Measurements from ENCODE around the gene RALGAPA1. TPM values are rescaled to one million over a fixed set of nuclear protein-coding genes. Genes with fewer than 3 reads are reported as not detected.

The RALGAPA1 gene
- total RNA-seq, 1 donor from 2014 or later = 57.4 TPM

DNA sequence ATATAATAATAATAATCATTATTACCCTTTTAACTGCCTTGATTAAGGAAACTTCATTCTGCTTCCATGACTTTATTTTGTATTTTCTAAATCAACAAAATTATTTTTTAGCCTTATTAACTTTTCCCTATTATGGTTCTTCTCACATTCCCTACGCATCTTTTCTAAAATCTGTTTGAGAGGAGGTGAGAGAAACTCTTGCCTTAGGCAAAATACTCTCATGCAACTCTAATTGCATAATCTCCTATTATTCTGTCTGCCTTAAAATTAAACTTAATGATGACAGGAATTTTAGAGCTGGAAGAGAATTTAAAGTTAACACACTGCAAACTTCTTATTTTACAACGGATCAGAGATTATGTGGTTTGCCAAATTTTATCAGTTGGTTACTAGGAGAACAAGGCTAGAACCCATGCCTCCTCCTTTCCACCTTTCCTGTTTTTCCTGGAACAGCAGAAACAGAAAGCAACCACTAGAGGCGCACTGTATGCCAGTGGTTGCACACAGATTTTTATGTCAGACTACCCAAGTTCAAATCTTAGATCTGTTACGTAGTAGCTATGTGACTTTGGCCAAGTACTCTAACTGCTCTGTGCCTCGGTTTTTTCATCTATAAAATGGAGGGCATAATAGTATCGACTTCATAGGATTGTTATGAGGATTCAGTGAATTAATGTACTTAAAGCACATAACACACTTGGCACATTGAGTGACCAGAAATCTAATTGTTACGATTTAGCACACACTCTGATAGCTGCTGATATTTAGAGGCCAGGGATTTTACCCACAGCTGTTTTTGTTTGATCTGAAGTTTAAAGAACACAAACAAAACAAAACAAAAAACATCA is 12.7 kb upstream of the RALGAPA1 start:
- TF ChIP-seq, protein P1, sequence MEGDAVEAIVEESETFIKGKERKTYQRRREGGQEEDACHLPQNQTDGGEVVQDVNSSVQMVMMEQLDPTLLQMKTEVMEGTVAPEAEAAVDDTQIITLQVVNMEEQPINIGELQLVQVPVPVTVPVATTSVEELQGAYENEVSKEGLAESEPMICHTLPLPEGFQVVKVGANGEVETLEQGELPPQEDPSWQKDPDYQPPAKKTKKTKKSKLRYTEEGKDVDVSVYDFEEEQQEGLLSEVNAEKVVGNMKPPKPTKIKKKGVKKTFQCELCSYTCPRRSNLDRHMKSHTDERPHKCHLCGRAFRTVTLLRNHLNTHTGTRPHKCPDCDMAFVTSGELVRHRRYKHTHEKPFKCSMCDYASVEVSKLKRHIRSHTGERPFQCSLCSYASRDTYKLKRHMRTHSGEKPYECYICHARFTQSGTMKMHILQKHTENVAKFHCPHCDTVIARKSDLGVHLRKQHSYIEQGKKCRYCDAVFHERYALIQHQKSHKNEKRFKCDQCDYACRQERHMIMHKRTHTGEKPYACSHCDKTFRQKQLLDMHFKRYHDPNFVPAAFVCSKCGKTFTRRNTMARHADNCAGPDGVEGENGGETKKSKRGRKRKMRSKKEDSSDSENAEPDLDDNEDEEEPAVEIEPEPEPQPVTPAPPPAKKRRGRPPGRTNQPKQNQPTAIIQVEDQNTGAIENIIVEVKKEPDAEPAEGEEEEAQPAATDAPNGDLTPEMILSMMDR (IDR thresholded peaks at IDR 0.05) = peak; percentile 77
- no peak for DNase-seq
- Mint-ChIP-seq H3K9me3 (no peaks in the 10 kb centered on the region), H3K27me3 (peaks cover 2% of the 10 kb centered on the region), H3K4me3 (no peak overlapping the region), H3K4me1 (peaks cover 7% of the 10 kb centered on the region), H3K27ac (no peak overlapping the region), H3K36me3 (ENCODE audit: low read depth) (peaks cover 2% of the 10 kb centered on the region)
- ChIA-PET POLR2A (no interaction called here), CTCF (interaction anchor here (0.6 to 2.2 kb wide), 6 partner anchors 9 to 27 kb away, joined by 3 to 12 read pairs (median 4); partner anchors contain the start of gene RALGAPA1)
- no peak for ATAC-seq (ENCODE audit: low read depth)
- intact Hi-C loops (cut with micrococcal nuclease) = loop anchor here (10.0 kb wide), 2 partner anchors 1107 to 1287 kb away; partner anchors contain the start of genes CFL2 and EAPP

DNA sequence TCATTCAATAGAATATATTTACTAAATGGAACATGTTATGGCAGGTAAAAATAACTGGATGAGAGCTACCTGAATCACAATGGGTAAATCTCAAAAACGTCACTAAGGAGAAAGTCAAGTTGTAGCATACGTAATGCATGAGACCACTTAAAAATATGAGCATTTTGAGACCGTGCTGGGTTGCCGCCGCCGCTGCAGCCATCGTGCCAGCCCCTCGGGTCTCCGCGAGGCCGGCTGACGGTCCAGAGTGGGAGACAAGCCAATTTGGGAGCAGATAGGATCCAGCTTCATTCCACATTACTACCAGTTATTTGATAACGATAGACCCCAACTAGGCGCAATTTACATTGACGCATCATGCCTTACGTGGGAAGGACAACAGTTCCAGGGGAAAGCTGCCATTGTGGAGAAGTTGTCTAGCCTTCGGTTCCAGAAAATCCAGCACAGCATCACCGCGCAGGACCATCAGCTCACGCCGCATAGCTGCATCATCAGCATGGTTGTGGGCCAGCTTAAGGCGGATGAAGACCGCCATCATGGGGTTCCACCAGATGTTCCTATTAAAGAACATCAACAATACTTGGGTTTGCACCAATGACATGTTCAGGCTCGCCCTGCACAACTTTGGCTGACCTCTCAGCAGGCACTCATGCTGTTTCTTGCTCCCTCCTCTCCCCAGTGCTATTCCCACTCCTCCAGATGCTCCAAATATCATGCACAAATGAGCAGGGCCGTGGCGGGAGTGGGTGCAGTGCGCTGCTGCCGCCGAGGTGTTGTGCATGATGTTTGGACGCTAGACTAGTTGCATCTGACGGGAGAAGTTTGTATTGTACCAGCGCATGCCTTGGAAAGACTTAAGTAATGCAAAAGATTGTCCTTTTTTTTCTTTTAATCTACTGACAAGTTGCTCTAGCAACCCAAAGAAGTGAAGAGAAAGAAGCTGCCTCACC is 10.8 kb upstream of the RALGAPA1 start:
- H3K4me1 Mint-ChIP-seq = no peaks in the 10 kb centered on the region
- no peaks in the 10 kb centered on the region for H3K36me3 Mint-ChIP-seq (ENCODE audit: low read depth)
- H3K27me3 Mint-ChIP-seq = peaks cover 2% of the 10 kb centered on the region
- POLR2A ChIA-PET = interaction anchor here (0.6 kb wide), 1 partner anchor 525 kb away, joined by 4 read pairs; no protein-coding TSS in a partner anchor
- intact Hi-C loops (cut with micrococcal nuclease) = loop anchor here (5.0 to 10.0 kb wide), 4 partner anchors 133 to 1285 kb away; partner anchors contain the start of genes CFL2 and EAPP
- no peaks in the 10 kb centered on the region for H3K9me3 Mint-ChIP-seq
- CTCF ChIA-PET = interaction anchor here (2.2 kb wide), 1 partner anchor 13 kb away, joined by 12 read pairs; no protein-coding TSS in a partner anchor
- TF ChIP-seq, protein P1 (IDR thresholded peaks at IDR 0.05) = no peak
- no peak for ATAC-seq (ENCODE audit: low read depth)
- no peak for DNase-seq
- H3K27ac Mint-ChIP-seq = no peak overlapping the region
- H3K4me3 Mint-ChIP-seq = no peak overlapping the region

DNA sequence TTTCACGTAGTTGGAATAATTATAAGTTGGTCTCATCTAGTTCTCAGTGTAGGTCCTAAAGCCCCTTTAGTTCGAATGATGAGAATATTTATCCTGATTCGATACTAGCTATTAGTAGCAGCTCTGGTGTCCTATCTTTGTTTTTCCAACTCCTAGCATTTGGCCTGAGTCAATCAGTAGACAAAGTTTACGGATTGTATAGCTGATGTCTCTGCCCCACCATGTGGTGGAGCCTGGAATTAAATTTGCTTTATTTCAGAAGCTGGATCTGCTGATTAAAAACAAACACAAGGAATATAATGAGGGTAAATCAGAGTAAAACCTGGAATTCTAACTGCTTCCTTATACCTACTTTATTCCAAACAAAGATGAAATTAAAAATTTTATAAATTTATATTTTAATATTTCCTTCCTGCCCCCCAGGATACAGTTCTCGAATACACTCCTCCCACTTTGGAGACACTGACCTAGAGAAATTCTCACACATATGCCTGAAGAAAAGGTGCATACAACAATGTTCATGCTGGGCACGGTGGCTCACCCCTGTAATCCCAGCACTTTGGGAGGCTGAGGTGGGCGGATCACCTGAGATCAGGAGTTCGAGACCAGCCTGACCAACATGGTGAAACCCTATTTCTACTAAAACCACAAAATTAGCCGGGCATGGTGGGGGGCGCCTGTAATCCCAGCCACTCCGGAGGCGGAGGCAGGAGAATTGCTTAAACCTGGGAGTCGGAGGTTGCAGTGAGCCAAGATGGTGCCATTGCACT is 9.4 kb upstream of the RALGAPA1 start:
- TF ChIP-seq, protein P1 (IDR thresholded peaks at IDR 0.05) = no peak
- Mint-ChIP-seq H3K9me3 (no peaks in the 10 kb centered on the region), H3K27ac (no peak overlapping the region), H3K36me3 (ENCODE audit: low read depth) (no peaks in the 10 kb centered on the region), H3K27me3 (peaks cover 2% of the 10 kb centered on the region), H3K4me1 (no peaks in the 10 kb centered on the region), H3K4me3 (no peak overlapping the region)
- intact Hi-C loops (cut with micrococcal nuclease) = loop anchor here (1.0 to 5.0 kb wide), 3 partner anchors 9 to 381 kb away; partner anchors contain the start of gene RALGAPA1
- DNase-seq (no peak), ATAC-seq (ENCODE audit: low read depth) (peak; percentile 29)
- ChIA-PET POLR2A (no interaction called here), CTCF (interaction anchor here (0.7 to 1.6 kb wide), 5 partner anchors 8 to 676 kb away, joined by 3 to 5 read pairs (median 3); partner anchors contain the start of gene BRMS1L)

DNA sequence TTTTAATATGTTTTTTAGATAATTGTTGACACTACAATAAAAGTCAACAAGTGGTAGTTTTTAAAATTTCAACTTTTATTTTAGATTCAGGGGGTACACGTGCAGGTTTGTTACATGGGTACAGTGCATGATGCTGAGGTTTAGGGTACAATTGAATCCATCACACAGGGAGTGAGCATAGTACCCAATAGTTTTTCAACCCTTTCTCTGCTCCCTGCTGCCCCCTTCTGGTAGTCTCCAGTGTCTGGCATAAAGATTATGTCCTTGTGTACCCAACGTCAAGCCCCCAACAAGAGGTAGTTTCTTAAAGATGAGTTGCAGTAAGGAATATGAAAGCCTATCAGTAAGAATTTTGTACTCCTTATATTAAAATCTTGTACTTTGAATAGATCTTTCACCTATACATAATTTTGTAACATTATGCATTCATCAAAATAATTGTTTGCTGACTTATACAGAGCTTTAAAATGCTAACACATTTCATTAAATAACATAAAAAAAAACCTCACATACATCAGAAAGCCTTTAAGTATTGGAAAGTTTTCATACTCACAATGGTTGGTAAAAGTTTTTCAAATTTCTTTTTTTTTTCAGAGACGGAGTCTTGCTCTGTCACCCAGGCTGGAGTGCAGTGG is 5.4 kb upstream of the RALGAPA1 start:
- H3K4me3 Mint-ChIP-seq = no peak overlapping the region
- H3K27me3 Mint-ChIP-seq = no peaks in the 10 kb centered on the region
- intact Hi-C loops (cut with micrococcal nuclease) = loop anchor here (2.0 to 5.0 kb wide), 3 partner anchors 127 to 674 kb away; no protein-coding TSS in a partner anchor
- ATAC-seq (ENCODE audit: low read depth) = peak; percentile 90
- TF ChIP-seq, protein P1 (IDR thresholded peaks at IDR 0.05) = peak; percentile 56
- POLR2A ChIA-PET = no interaction called here
- H3K27ac Mint-ChIP-seq = no peak overlapping the region
- peaks cover 4% of the 10 kb centered on the region for H3K4me1 Mint-ChIP-seq
- no peaks in the 10 kb centered on the region for H3K36me3 Mint-ChIP-seq (ENCODE audit: low read depth)
- no peaks in the 10 kb centered on the region for H3K9me3 Mint-ChIP-seq
- peak; percentile 37 for DNase-seq
- CTCF ChIA-PET = interaction anchor here (0.6 to 3.7 kb wide), 5 partner anchors 11 to 1128 kb away, joined by 3 to 12 read pairs (median 4); partner anchors contain the start of gene BRMS1L
